CD4-positive, alpha-beta memory T cell (primary cell): ENCODE data around the gene SLC39A8. TPM values are rescaled to one million over a fixed set of nuclear protein-coding genes. Genes with fewer than 3 reads are reported as not detected.

ENCODE experiments used
- CTCF ChIA-PET: fragments of 350-600 bp; sonication (Branson Sonifier 250); formaldehyde crosslinking; loops from one replicate; lab custom pipeline; 2021; ENCODE audit warnings: inconsistent platforms; ENCODE audit not compliant: partially characterized antibody; lab: Charles Lee
- POLR2A ChIA-PET: fragments of 350-600 bp; sonication (Branson Sonifier 250); formaldehyde crosslinking; loops from one replicate; lab custom pipeline; 2021; ENCODE audit not compliant: partially characterized antibody; lab: Charles Lee
- DNase-seq, 5 donors: peaks; one replicate each; pipeline versions ENCODE4 v3.0.0 to v3.0.0-alpha.2; 2020 to 2022; ENCODE audit warnings: mixed read lengths in 1 of 5
- H3K27ac ChIP-seq: one replicate; pipeline ENCODE4 v1.7.0; 2013; ENCODE audit warnings: low read depth, low read length
- H3K27me3 ChIP-seq: 2 replicates; pipeline ENCODE4 v1.7.0; 2013; ENCODE audit warnings: mild to moderate bottlenecking, low read length, moderate library complexity; ENCODE audit not compliant: insufficient read depth
- H3K36me3 ChIP-seq: 2 replicates; pipeline ENCODE4 v1.7.0; 2013; ENCODE audit warnings: mild to moderate bottlenecking, low read length, moderate library complexity; ENCODE audit not compliant: insufficient read depth
- H3K4me1 ChIP-seq: 2 replicates; pipeline ENCODE4 v1.7.0; 2013; ENCODE audit warnings: mild to moderate bottlenecking, low read length, moderate library complexity; ENCODE audit not compliant: insufficient read depth
- H3K4me3 ChIP-seq, 2 donors: one replicate each; pipeline ENCODE4 v1.7.0; 2013; ENCODE audit warnings: low read length in 2 of 2, mild to moderate bottlenecking in 1 of 2
- H3K9me3 ChIP-seq, 2 donors: one replicate each; pipeline ENCODE4 v1.7.0; 2013; ENCODE audit warnings: low read length in 2 of 2, control low read depth in 1 of 2; ENCODE audit not compliant: control insufficient read depth in 1 of 2
- H3K27ac Mint-ChIP-seq, 7 donors: one replicate each; pipeline ENCODE4 v1.8.0; 2020 to 2021; ENCODE audit warnings: mixed read lengths in 7 of 7, mild to moderate bottlenecking in 6 of 7, inconsistent platforms in 3 of 7, moderate library complexity in 3 of 7
- H3K27me3 Mint-ChIP-seq, 2 donors: one replicate each; pipeline ENCODE4 v1.8.0; 2020 to 2021; ENCODE audit warnings: mixed read lengths in 2 of 2
- H3K36me3 Mint-ChIP-seq, 2 donors: one replicate each; pipeline ENCODE4 v1.8.0; 2020 to 2021; ENCODE audit warnings: mixed read lengths in 2 of 2, inconsistent platforms in 1 of 2, mild to moderate bottlenecking in 1 of 2
- H3K4me1 Mint-ChIP-seq, 4 donors: one replicate each; pipeline ENCODE4 v1.8.0; 2020 to 2021; ENCODE audit warnings: mixed read lengths in 4 of 4, mild to moderate bottlenecking in 1 of 4
- H3K4me3 Mint-ChIP-seq, 8 donors: one replicate each; pipeline ENCODE4 v1.8.0; 2020 to 2021; ENCODE audit warnings: mixed read lengths in 8 of 8, mild to moderate bottlenecking in 7 of 8, moderate library complexity in 6 of 8, inconsistent platforms in 3 of 8
- H3K9me3 Mint-ChIP-seq, 8 donors: one replicate each; pipeline ENCODE4 v1.8.0; 2020 to 2021; ENCODE audit warnings: mixed read lengths in 8 of 8, mild to moderate bottlenecking in 5 of 8, inconsistent platforms in 3 of 8, moderate library complexity in 1 of 8
- intact Hi-C: fragments of 100-400 bp; cut with micrococcal nuclease; formaldehyde crosslinking; loops from one replicate; pipeline ENCODE4 v1.15.1; 2023
- polyA plus RNA-seq, 2 donors: library from polyadenylated mRNA; unstranded; fragments of 300-500 nt; fragmentation: Illumina TruSeq; gene quantifications; one replicate each; pipeline ENCODE4 v1.2.3, GENCODE V29; 2021
- total RNA-seq, 2 experiments: library from RNA; stranded (reverse); gene quantifications; one replicate each; pipeline ENCODE4 v1.2.3, GENCODE V29; 2021

Gene SLC39A8
- total RNA-seq (10 to 100 TPM; 24.6 to 25.7 TPM), polyA plus RNA-seq (100 to 1,000 TPM in 1 of 2 donors, 10 to 100 TPM in 1; 52.5 to 112 TPM)

DNA sequence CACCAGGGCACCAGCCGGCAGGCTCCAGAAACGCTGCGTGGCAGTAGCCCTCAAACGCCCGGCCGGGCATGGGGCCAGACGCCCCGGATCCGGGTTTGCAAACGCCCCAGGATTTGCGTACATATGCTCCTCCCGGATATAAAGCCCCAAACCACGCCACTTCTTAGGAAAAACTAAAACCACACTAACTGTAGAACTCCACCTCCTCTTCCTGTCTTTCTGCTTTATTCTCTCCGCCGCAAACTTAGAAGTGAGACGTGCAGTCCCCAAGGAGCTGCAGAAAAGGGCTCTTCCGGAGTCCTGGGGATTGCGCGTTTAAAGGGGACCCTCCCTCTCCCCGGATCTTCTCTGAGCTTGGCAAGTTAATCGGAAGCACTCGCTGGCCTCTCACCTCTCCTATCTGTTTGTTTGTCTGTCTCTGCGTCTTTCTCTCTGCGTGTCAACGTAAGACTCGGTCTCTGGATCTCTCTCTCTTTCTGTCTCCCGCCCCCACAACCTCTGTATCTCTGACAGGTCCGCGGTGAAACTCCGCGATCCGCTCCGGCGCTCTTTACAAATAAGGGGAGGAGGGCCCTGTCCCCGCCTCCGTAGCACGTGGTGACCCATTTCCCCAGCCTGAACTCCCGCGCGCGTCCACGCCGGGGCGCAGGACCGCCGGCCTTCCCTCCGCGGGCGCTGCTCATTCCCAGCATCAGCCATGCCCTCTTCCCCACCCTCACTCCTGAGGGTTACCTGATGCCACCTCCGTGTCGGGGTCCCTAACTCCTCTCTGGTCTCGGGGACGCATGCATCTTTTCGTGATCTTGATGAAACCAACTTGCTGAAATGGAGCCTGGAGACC is at the start of gene SLC39A8:
TSS of gene SLC39A8 (minus strand) at position 529 of the 841 bp plus-strand sequence. CDS start 820 bp downstream, outside the sequence.
- H3K27me3 Mint-ChIP-seq = no peaks in the 10 kb centered on the region
- Histone ChIP-seq H3K27ac (peak within 1 kb of the TSS; percentile 91), H3K4me3 (peak within 1 kb of the TSS; percentile 80 to 83), H3K4me1 (peaks cover 47% of the 10 kb centered on the region), H3K9me3 (no peaks in the 10 kb centered on the region), H3K27me3 (no peaks in the 10 kb centered on the region), H3K36me3 (no peaks in the 10 kb centered on the region)
- H3K27ac Mint-ChIP-seq = peak within 1 kb of the TSS; percentile 86 to 99 (median 98)
- peak within 1 kb of the TSS; percentile 86 to 95 (median 94) for H3K4me3 Mint-ChIP-seq
- H3K4me1 Mint-ChIP-seq = peaks cover 24 to 56% (median 42%) of the 10 kb centered on the region in 4 donors
- intact Hi-C loops = loop anchor here (1.0 to 10.0 kb wide), 11 partner anchors 86 to 850 kb away; partner anchors contain the start of genes CENPE, CISD2, MANBA and NFKB1
- peaks cover 0 to 12% of the 10 kb centered on the region in 2 donors for H3K36me3 Mint-ChIP-seq
- CTCF ChIA-PET = interaction anchor here (0.9 to 2.5 kb wide), 13 partner anchors 8 to 755 kb away, joined by 3 to 26 read pairs (median 4); partner anchors contain the start of genes BDH2, SLC9B1 and UBE2D3
- H3K9me3 Mint-ChIP-seq = peaks cover 0 to 2% (median 0%) of the 10 kb centered on the region in 8 donors
- POLR2A ChIA-PET = interaction anchor here (0.6 to 3.6 kb wide), 16 partner anchors 9 to 998 kb away, joined by 3 to 38 read pairs (median 6); partner anchors contain the start of genes CISD2, MANBA, NFKB1 and PPP3CA
- peak; percentile 86 to 95 (median 89) for DNase-seq

DNA sequence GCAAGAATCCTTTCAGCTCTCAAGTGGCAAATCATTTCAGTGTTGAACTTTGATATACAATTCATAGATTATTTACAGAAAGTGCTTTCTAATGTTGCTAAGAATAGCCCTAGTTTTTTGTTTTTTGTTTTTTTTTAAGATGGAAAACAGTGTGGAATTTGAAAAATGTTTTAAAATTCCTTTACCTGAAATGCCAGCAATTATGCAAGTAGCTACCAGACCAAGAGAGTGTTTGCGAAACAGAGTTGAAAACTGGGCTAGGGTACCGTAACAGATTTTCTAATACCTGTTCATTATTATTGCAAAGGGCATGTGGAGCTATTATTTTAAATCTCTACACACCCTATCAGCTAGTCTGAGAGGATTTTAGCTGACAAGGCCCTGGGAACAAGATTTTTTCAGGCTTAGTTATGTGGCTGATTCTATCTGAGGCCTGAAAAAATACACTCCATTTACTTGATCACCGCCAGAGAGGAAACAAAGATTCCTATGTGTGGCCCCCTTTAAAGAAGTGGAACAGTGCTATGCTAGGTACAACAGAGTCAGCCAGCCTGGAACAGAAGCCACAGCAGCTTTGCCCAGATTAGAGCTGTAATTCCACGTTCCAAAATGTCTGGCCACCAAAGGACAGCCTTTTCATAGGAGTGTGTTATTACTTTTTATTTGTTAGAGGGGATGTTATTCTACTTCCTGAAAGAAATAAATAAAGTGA is 46.9 kb upstream of the SLC39A8 start:
- Mint-ChIP-seq H3K4me1 (no peaks in the 10 kb centered on the region), H3K27me3 (peaks cover 0 to 6% of the 10 kb centered on the region in 2 donors), H3K27ac (no peak overlapping the region), H3K4me3 (no peak overlapping the region), H3K36me3 (no peaks in the 10 kb centered on the region), H3K9me3 (peaks cover 0 to 4% (median 0%) of the 10 kb centered on the region in 8 donors)
- H3K27ac ChIP-seq = no peak overlapping the region
- CTCF ChIA-PET = no interaction called here
- no peaks in the 10 kb centered on the region for H3K9me3 ChIP-seq
- POLR2A ChIA-PET = no interaction called here
- DNase-seq = no peak
- no peaks in the 10 kb centered on the region for H3K4me1 ChIP-seq
- H3K36me3 ChIP-seq = no peaks in the 10 kb centered on the region
- intact Hi-C loops = no loop called here
- no peaks in the 10 kb centered on the region for H3K27me3 ChIP-seq
- no peak overlapping the region for H3K4me3 ChIP-seq

DNA sequence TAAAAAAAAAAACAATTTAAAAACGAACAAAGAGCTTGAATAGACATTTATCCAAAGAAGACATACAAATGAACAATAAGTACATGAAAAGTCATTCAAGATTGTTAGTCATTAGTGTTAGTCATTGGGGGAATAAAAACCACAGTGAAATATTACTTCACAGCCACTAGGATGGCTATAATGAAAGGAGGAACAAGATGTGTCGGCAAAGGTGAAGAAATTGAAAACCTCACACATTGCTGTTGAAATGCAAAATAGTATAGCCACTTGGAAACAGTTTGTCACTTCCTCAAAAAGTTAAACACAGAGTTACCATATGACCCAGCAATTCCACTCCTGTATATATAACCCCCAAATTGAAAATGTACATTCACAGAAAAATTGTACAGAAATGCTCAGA is 45.2 kb upstream of the SLC39A8 start:
- no peak overlapping the region for H3K27ac Mint-ChIP-seq
- POLR2A ChIA-PET = no interaction called here
- peaks cover 0 to 4% (median 0%) of the 10 kb centered on the region in 8 donors for H3K9me3 Mint-ChIP-seq

DNA sequence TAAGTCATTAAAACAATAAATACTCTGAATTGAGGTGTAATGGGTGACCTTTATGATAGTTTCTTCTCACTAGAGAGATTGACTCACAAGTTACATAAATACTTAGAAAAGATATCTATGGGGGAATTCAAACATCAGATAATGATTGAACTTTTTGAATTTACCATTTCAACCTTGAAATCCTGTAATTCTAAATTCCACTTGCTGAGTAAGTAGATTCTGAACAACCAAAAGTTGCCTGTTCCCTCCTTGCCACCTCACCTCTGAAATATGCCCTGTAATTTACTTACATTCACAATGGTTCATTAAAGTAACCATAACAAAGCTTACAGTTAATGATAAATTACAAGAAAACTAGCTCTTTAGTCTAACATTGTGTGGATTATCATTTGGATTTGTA is 43.3 kb upstream of the SLC39A8 start:
- intact Hi-C loops = no loop called here
- H3K27ac Mint-ChIP-seq = no peak overlapping the region
- peaks cover 13 to 20% of the 10 kb centered on the region in 2 donors for H3K27me3 Mint-ChIP-seq
- ChIA-PET CTCF (no interaction called here), POLR2A (no interaction called here)
- no peaks in the 10 kb centered on the region for H3K4me1 ChIP-seq
- H3K9me3 Mint-ChIP-seq = no peaks in the 10 kb centered on the region
- no peaks in the 10 kb centered on the region for H3K9me3 ChIP-seq
- H3K4me3 Mint-ChIP-seq = no peak overlapping the region
- no peaks in the 10 kb centered on the region for H3K36me3 Mint-ChIP-seq
- H3K36me3 ChIP-seq = no peaks in the 10 kb centered on the region
- H3K27me3 ChIP-seq = no peaks in the 10 kb centered on the region
- no peak overlapping the region for H3K4me3 ChIP-seq
- H3K27ac ChIP-seq = no peak overlapping the region
- no peaks in the 10 kb centered on the region for H3K4me1 Mint-ChIP-seq
- DNase-seq = no peak

More for the DNA sequence above, 45.2 kb upstream of the SLC39A8 start:
- Histone ChIP-seq H3K9me3 (no peaks in the 10 kb centered on the region), H3K27me3 (no peaks in the 10 kb centered on the region), H3K4me3 (no peak overlapping the region), H3K4me1 (no peaks in the 10 kb centered on the region), H3K36me3 (no peaks in the 10 kb centered on the region), H3K27ac (no peak overlapping the region)
- CTCF ChIA-PET = no interaction called here
- DNase-seq = no peak
- intact Hi-C loops = no loop called here
- Mint-ChIP-seq H3K4me1 (no peaks in the 10 kb centered on the region), H3K27me3 (peaks cover 8 to 15% of the 10 kb centered on the region in 2 donors), H3K36me3 (no peaks in the 10 kb centered on the region), H3K4me3 (no peak overlapping the region)

DNA sequence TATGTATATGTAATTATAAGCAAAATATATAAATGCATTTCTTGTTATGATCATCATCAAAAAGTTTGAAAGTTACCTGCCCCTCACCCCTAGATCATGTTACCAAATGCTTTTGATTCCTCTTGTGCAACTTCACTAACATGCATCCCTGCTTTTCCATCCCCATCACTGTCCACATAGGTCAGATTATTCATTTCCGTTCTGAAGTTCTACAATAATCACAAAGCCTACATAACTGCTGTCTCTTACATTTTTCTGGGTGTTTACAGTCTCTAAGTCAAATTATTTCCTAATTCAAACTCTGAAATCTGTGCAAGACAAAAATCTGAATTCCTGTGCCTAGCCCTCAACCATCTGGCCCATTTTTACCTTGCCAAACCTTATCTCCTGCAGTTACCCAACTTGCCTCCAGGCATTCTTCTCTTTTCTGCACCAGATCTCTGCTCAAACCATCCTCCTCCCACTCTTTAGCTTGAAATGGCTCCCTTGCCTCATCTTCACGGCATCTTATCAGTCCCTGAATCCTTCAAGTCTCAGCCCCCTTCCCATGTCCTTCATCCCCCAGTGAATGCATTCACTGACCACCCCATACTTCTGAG is 42.4 kb upstream of the SLC39A8 start:
- H3K36me3 ChIP-seq = no peaks in the 10 kb centered on the region
- Mint-ChIP-seq H3K9me3 (peaks cover 0 to 3% (median 0%) of the 10 kb centered on the region in 8 donors), H3K4me3 (no peak overlapping the region), H3K27ac (peak overlapping the region in 1 of 7 donors; percentile 82), H3K36me3 (no peaks in the 10 kb centered on the region), H3K4me1 (no peaks in the 10 kb centered on the region), H3K27me3 (peaks cover 20 to 27% of the 10 kb centered on the region in 2 donors)
- ChIA-PET CTCF (no interaction called here), POLR2A (no interaction called here)
- DNase-seq = no peak
- H3K9me3 ChIP-seq = no peaks in the 10 kb centered on the region
- no peaks in the 10 kb centered on the region for H3K4me1 ChIP-seq
- H3K27me3 ChIP-seq = no peaks in the 10 kb centered on the region
- intact Hi-C loops = no loop called here
- H3K4me3 ChIP-seq = no peak overlapping the region
- no peak overlapping the region for H3K27ac ChIP-seq

DNA sequence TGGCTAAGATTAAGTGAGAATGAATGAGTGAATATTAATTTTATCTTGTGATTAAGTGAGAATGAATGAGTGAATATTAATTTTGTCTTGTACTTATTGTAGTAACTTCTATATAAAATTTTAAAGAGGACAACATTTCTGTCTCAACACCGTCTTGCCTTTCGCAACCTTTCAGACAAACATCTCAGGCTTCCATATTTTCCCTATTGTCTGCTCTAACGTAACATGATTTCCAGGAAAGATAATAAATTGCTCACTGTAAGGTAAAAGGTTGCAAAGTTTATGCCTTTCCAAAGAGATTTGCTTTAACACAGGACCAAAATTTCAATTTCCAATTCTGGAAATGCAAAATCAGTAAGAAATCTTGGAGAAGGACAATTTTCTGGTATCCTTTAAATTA is 41.7 kb upstream of the SLC39A8 start:
- Mint-ChIP-seq H3K27ac (no peak overlapping the region), H3K4me3 (no peak overlapping the region), H3K27me3 (peaks cover 20 to 31% of the 10 kb centered on the region in 2 donors), H3K4me1 (no peaks in the 10 kb centered on the region), H3K36me3 (no peaks in the 10 kb centered on the region), H3K9me3 (peaks cover 0 to 7% (median 0%) of the 10 kb centered on the region in 8 donors)
- ChIA-PET CTCF (no interaction called here), POLR2A (no interaction called here)
- Histone ChIP-seq H3K27me3 (no peaks in the 10 kb centered on the region), H3K9me3 (no peaks in the 10 kb centered on the region), H3K4me1 (no peaks in the 10 kb centered on the region), H3K36me3 (no peaks in the 10 kb centered on the region), H3K4me3 (no peak overlapping the region), H3K27ac (no peak overlapping the region)
- DNase-seq = no peak
- intact Hi-C loops = no loop called here
